ENCODE data around the gene CAMKV. TPM values are rescaled to one million over a fixed set of nuclear protein-coding genes. Genes with fewer than 3 reads are reported as not detected.
A peak's percentile ranks its signal among the peaks of the same experiment; 100 is the strongest.

Gene CAMKV
- total RNA-seq, 1 experiment from 2014 or later, result 58.2 TPM

GRCh38 chr3:49903451-49904424 is 34.0 kb upstream of the CAMKV start, which contains the start of gene MST1R (continued):
- TF ChIP-seq E2F5 (CRISPR knock-in tag; IDR thresholded peaks at IDR 0.05) (peak; percentile 86), CREM (CRISPR knock-in tag; IDR thresholded peaks at IDR 0.05) (no peak)

- no peak for ATAC-seq
- peaks cover 24% of the 10 kb centered on the region for H3K4me1 Mint-ChIP-seq
- ChIA-PET POLR2A (no interaction called here), CTCF (interaction anchor here (0.8 to 8.9 kb wide), 8 partner anchors 8 to 202 kb away, joined by 3 to 103 read pairs (median 11); partner anchors contain the start of genes CAMKV, INKA1 and MON1A)
- DNase-seq (ENCODE audit: low spot score), result no peak
- TF ChIP-seq ZNF532 (CRISPR knock-in tag; IDR thresholded peaks at IDR 0.05; ENCODE audit: borderline replicate concordance) (no peak), HMGXB4 (CRISPR knock-in tag; IDR thresholded peaks at IDR 0.05) (no peak), ELF4 (CRISPR knock-in tag; IDR thresholded peaks at IDR 0.05; ENCODE audit: low read depth) (no peak), MLX (CRISPR knock-in tag; IDR thresholded peaks at IDR 0.05) (no peak), AR (CRISPR knock-in tag; IDR thresholded peaks at IDR 0.05) (no peak), FOXK1 (CRISPR knock-in tag; IDR thresholded peaks at IDR 0.05) (no peak)
- no peak overlapping the region for H3K27ac Mint-ChIP-seq
- peak overlapping the region; percentile 47 for H3K4me3 Mint-ChIP-seq
- no peaks in the 10 kb centered on the region for H3K36me3 Mint-ChIP-seq
- no peaks in the 10 kb centered on the region for H3K9me3 Mint-ChIP-seq
- no peaks in the 10 kb centered on the region for H3K27me3 Mint-ChIP-seq (ENCODE audit: low read depth)
Observed at GRCh38 chr3:49902511-49903345, 33.0 kb upstream of the CAMKV start.
